CD4-positive, CD25-positive, alpha-beta regulatory T cell (primary cell): ENCODE measurements around the gene COMMD8. TPM values are rescaled to one million over a fixed set of nuclear protein-coding genes. Genes with fewer than 3 reads are reported as not detected.

Source experiments
- ATAC-seq, 2 donors: fragments of 150-1000 bp; cut with Tn5 transposase; one replicate each; pipeline ENCODE4 v1.10.0; 2021; ENCODE audit warnings: low read depth in 2 of 2, moderate number of reproducible peaks in 2 of 2, moderate library complexity in 1 of 2
- DNase-seq, 3 donors: peaks; one replicate each; pipeline versions ENCODE4 v3.0.0 to v3.0.0-alpha.2; 2012 to 2022; ENCODE audit warnings: mixed read lengths in 1 of 3
- H3K27ac ChIP-seq: one replicate; pipeline ENCODE4 v1.7.0; 2013; ENCODE audit warnings: mild to moderate bottlenecking, low read length; ENCODE audit not compliant: insufficient read depth, poor library complexity, severe bottlenecking
- H3K27me3 ChIP-seq: one replicate; pipeline ENCODE4 v1.7.0; 2013; ENCODE audit warnings: low read length; ENCODE audit not compliant: control insufficient read depth, insufficient read depth
- H3K36me3 ChIP-seq: one replicate; pipeline ENCODE4 v1.7.0; 2013; ENCODE audit warnings: mild to moderate bottlenecking, low read length, moderate library complexity; ENCODE audit not compliant: control insufficient read depth, insufficient read depth
- H3K4me1 ChIP-seq: 2 replicates; pipeline ENCODE4 v1.7.0; 2013; ENCODE audit warnings: mild to moderate bottlenecking, low read length; ENCODE audit not compliant: insufficient read depth, control insufficient read depth, poor library complexity, severe bottlenecking
- H3K4me3 ChIP-seq: one replicate; pipeline ENCODE4 v1.7.0; 2013; ENCODE audit warnings: low read depth, mild to moderate bottlenecking, low read length, moderate library complexity
- H3K9me3 ChIP-seq, 2 experiments: 1 replicate in 1 of 2; 2 replicates in 1 of 2; pipeline ENCODE4 v1.7.0; 2013; ENCODE audit warnings: low read length in 2 of 2, mild to moderate bottlenecking in 1 of 2, moderate library complexity in 1 of 2; ENCODE audit not compliant: control insufficient read depth in 2 of 2
- H3K27ac Mint-ChIP-seq, 3 donors: one replicate each; pipeline ENCODE4 v1.8.0; 2020 to 2022; ENCODE audit warnings: mild to moderate bottlenecking in 3 of 3, mixed read lengths in 3 of 3, moderate library complexity in 2 of 3
- H3K27me3 Mint-ChIP-seq: one replicate; pipeline ENCODE4 v1.8.0; 2022; ENCODE audit warnings: mild to moderate bottlenecking, mixed read lengths
- H3K36me3 Mint-ChIP-seq: one replicate; pipeline ENCODE4 v1.8.0; 2020; ENCODE audit warnings: mixed read lengths
- H3K4me1 Mint-ChIP-seq, 4 donors: one replicate each; pipeline ENCODE4 v1.8.0; 2020 to 2022; ENCODE audit warnings: mixed read lengths in 4 of 4, mild to moderate bottlenecking in 1 of 4
- H3K4me3 Mint-ChIP-seq, 4 donors: one replicate each; pipeline ENCODE4 v1.8.0; 2020 to 2022; ENCODE audit warnings: mild to moderate bottlenecking in 4 of 4, mixed read lengths in 4 of 4, moderate library complexity in 3 of 4
- H3K9me3 Mint-ChIP-seq, 7 donors: one replicate each; pipeline ENCODE4 v1.8.0; 2020 to 2022; ENCODE audit warnings: mixed read lengths in 7 of 7, mild to moderate bottlenecking in 3 of 7, moderate library complexity in 2 of 7
- polyA plus RNA-seq, 4 donors: library from polyadenylated mRNA; unstranded; fragments of 300-500 nt; fragmentation: Illumina TruSeq; gene quantifications; one replicate each; pipeline ENCODE4 v1.2.3, GENCODE V29; 2021
- total RNA-seq: library from RNA; stranded (reverse); gene quantifications from one replicate; pipeline ENCODE4 v1.2.3, GENCODE V29; 2022

COMMD8 gene
- total and polyA plus RNA-seq, 5 donors from 2014 or later: 9.3 to 52.8 (median 39.1) TPM

GRCh38 chr4:47484168-47484567 lies 20.7 kb upstream of the COMMD8 start:
- no peak overlapping the region for H3K4me3 ChIP-seq
- H3K9me3 Mint-ChIP-seq: peaks cover 0 to 2% (median 0%) of the 10 kb centered on the region in 7 donors
- peaks cover 13% of the 10 kb centered on the region for H3K27me3 Mint-ChIP-seq
- peaks cover 7 to 33% (median 24%) of the 10 kb centered on the region in 4 donors for H3K4me1 Mint-ChIP-seq
- peak overlapping the region; percentile 82 to 91 (median 82) for H3K27ac Mint-ChIP-seq
- H3K36me3 Mint-ChIP-seq: no peaks in the 10 kb centered on the region
- DNase-seq: no peak
- H3K27ac ChIP-seq: no peak overlapping the region
- no peaks in the 10 kb centered on the region for H3K36me3 ChIP-seq
- H3K9me3 ChIP-seq: no peaks in the 10 kb centered on the region
- ATAC-seq: no peak
- H3K27me3 ChIP-seq: no peaks in the 10 kb centered on the region
- peak overlapping the region; percentile 90 to 95 (median 94) for H3K4me3 Mint-ChIP-seq
- peaks cover 20% of the 10 kb centered on the region for H3K4me1 ChIP-seq

- H3K27ac Mint-ChIP-seq: peak overlapping the region in 1 of 3 donors; percentile 91
- no peak for ATAC-seq
- H3K27me3 Mint-ChIP-seq: peaks cover 13% of the 10 kb centered on the region
- no peaks in the 10 kb centered on the region for H3K36me3 ChIP-seq
- no peak overlapping the region for H3K4me3 ChIP-seq
- peaks cover 20% of the 10 kb centered on the region for H3K4me1 ChIP-seq
- peak overlapping the region; percentile 90 to 95 (median 94) for H3K4me3 Mint-ChIP-seq
- H3K9me3 Mint-ChIP-seq: peaks cover 0 to 3% (median 0%) of the 10 kb centered on the region in 7 donors
- DNase-seq: no peak
- no peaks in the 10 kb centered on the region for H3K36me3 Mint-ChIP-seq
- H3K27ac ChIP-seq: no peak overlapping the region
- H3K27me3 ChIP-seq: no peaks in the 10 kb centered on the region
- H3K9me3 ChIP-seq: no peaks in the 10 kb centered on the region
- H3K4me1 Mint-ChIP-seq: peaks cover 7 to 33% (median 24%) of the 10 kb centered on the region in 4 donors
Observed at GRCh38 chr4:47483745-47484144, 20.2 kb upstream of the COMMD8 start.

- Histone ChIP-seq H3K27me3 (no peaks in the 10 kb centered on the region), H3K9me3 (no peaks in the 10 kb centered on the region), H3K36me3 (no peaks in the 10 kb centered on the region), H3K27ac (no peak overlapping the region), H3K4me3 (no peak overlapping the region), H3K4me1 (peaks cover 20% of the 10 kb centered on the region)
- peak overlapping the region in 1 of 4 donors; percentile 39 for H3K4me3 Mint-ChIP-seq
- peaks cover 7 to 33% (median 24%) of the 10 kb centered on the region in 4 donors for H3K4me1 Mint-ChIP-seq
- H3K9me3 Mint-ChIP-seq: peaks cover 0 to 3% (median 0%) of the 10 kb centered on the region in 7 donors
- DNase-seq (no peak), ATAC-seq (no peak)
- no peaks in the 10 kb centered on the region for H3K36me3 Mint-ChIP-seq
- peaks cover 13% of the 10 kb centered on the region for H3K27me3 Mint-ChIP-seq
- H3K27ac Mint-ChIP-seq: peak overlapping the region in 1 of 3 donors; percentile 12
Observed at GRCh38 chr4:47482326-47482725, 18.8 kb upstream of the COMMD8 start.

GRCh38 chr4:47478804-47479203 lies 15.3 kb upstream of the COMMD8 start:
- H3K27me3 ChIP-seq: no peaks in the 10 kb centered on the region
- Mint-ChIP-seq H3K27me3 (peaks cover 27% of the 10 kb centered on the region), H3K27ac (no peak overlapping the region), H3K9me3 (peaks cover 0 to 3% (median 0%) of the 10 kb centered on the region in 7 donors), H3K4me1 (peaks cover 2 to 7% (median 5%) of the 10 kb centered on the region in 4 donors), H3K4me3 (peak overlapping the region in 1 of 4 donors; percentile 61), H3K36me3 (no peaks in the 10 kb centered on the region)
- no peaks in the 10 kb centered on the region for H3K9me3 ChIP-seq
- H3K4me3 ChIP-seq: no peak overlapping the region
- DNase-seq (no peak), ATAC-seq (no peak)
- no peaks in the 10 kb centered on the region for H3K36me3 ChIP-seq
- no peak overlapping the region for H3K27ac ChIP-seq
- peaks cover under 1% of the 10 kb centered on the region for H3K4me1 ChIP-seq

GRCh38 chr4:47475411-47475810 lies 11.9 kb upstream of the COMMD8 start:
- no peak overlapping the region for H3K4me3 ChIP-seq
- Mint-ChIP-seq H3K9me3 (peaks cover 0 to 3% (median 0%) of the 10 kb centered on the region in 7 donors), H3K27ac (no peak overlapping the region), H3K27me3 (peaks cover 38% of the 10 kb centered on the region), H3K36me3 (no peaks in the 10 kb centered on the region), H3K4me3 (no peak overlapping the region), H3K4me1 (no peaks in the 10 kb centered on the region)
- ATAC-seq: no peak
- H3K36me3 ChIP-seq: no peaks in the 10 kb centered on the region
- H3K27ac ChIP-seq: no peak overlapping the region
- DNase-seq: no peak
- H3K9me3 ChIP-seq: no peaks in the 10 kb centered on the region
- no peaks in the 10 kb centered on the region for H3K4me1 ChIP-seq
- H3K27me3 ChIP-seq: peaks cover 8% of the 10 kb centered on the region

GRCh38 chr4:47474799-47475198 lies 11.3 kb upstream of the COMMD8 start:
- H3K4me3 Mint-ChIP-seq: no peak overlapping the region
- H3K27me3 Mint-ChIP-seq: peaks cover 38% of the 10 kb centered on the region
- Histone ChIP-seq H3K4me1 (no peaks in the 10 kb centered on the region), H3K4me3 (no peak overlapping the region), H3K27me3 (peaks cover 12% of the 10 kb centered on the region), H3K9me3 (no peaks in the 10 kb centered on the region), H3K36me3 (no peaks in the 10 kb centered on the region), H3K27ac (no peak overlapping the region)
- ATAC-seq (no peak), DNase-seq (no peak)
- H3K27ac Mint-ChIP-seq: no peak overlapping the region
- H3K9me3 Mint-ChIP-seq: peaks cover 0 to 2% (median 0%) of the 10 kb centered on the region in 7 donors
- H3K36me3 Mint-ChIP-seq: no peaks in the 10 kb centered on the region
- H3K4me1 Mint-ChIP-seq: no peaks in the 10 kb centered on the region

- H3K4me1 Mint-ChIP-seq: no peaks in the 10 kb centered on the region
- H3K9me3 Mint-ChIP-seq: no peaks in the 10 kb centered on the region
Observed at GRCh38 chr4:47473141-47473750, 9.7 kb upstream of the COMMD8 start.

GRCh38 chr4:47471591-47471990 lies 8.1 kb upstream of the COMMD8 start:
- Mint-ChIP-seq H3K4me1 (no peaks in the 10 kb centered on the region), H3K27ac (no peak overlapping the region), H3K27me3 (peaks cover 43% of the 10 kb centered on the region), H3K4me3 (no peak overlapping the region), H3K9me3 (no peaks in the 10 kb centered on the region), H3K36me3 (no peaks in the 10 kb centered on the region)
- Histone ChIP-seq H3K27ac (no peak overlapping the region), H3K4me3 (no peak overlapping the region), H3K4me1 (no peaks in the 10 kb centered on the region), H3K9me3 (no peaks in the 10 kb centered on the region), H3K27me3 (peaks cover 17% of the 10 kb centered on the region), H3K36me3 (no peaks in the 10 kb centered on the region)
- DNase-seq: no peak
- ATAC-seq: no peak

More at GRCh38 chr4:47473141-47473750, 9.7 kb upstream of the COMMD8 start:
- Histone ChIP-seq H3K4me3 (no peak overlapping the region), H3K4me1 (no peaks in the 10 kb centered on the region), H3K9me3 (no peaks in the 10 kb centered on the region), H3K27ac (no peak overlapping the region), H3K36me3 (no peaks in the 10 kb centered on the region), H3K27me3 (peaks cover 17% of the 10 kb centered on the region)
- Mint-ChIP-seq H3K27ac (no peak overlapping the region), H3K27me3 (peaks cover 45% of the 10 kb centered on the region), H3K4me3 (no peak overlapping the region), H3K36me3 (no peaks in the 10 kb centered on the region)
- DNase-seq (no peak), ATAC-seq (no peak)
